HPDE6-E6E7 (cell line): ENCODE measurements around the gene TOX3.

ENCODE experiments used
- DNase-seq: peaks from one replicate; pipeline ENCODE4 v3.0.0; 2011; ENCODE audit warnings: missing footprints; ENCODE audit errors: extremely low spot score

The TOX3 gene

DNA sequence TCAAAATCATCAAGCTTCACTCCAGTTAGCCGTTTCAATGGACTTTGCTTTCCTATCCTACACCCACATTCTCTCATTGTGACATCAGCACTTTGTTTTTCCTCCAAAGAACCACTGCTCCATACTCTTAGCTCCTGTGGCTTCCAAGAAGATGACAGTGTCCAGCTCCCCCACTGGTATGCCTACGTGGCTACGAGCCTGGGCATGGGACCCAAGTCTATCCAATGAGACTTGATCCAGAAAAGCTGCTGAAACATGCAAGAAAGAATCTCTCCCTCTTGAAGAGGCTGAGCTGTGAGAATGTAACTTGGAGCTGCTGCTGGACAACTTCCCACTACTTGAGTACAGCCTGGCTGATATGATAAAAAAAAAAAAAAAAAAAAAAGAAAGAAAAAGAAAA is 9.4 kb downstream of the TOX3 start:
- DNase-seq = no peak

GRCh38 chr16:52535076-52535475 is 11.9 kb downstream of the TOX3 start:
- no peak for DNase-seq

DNA sequence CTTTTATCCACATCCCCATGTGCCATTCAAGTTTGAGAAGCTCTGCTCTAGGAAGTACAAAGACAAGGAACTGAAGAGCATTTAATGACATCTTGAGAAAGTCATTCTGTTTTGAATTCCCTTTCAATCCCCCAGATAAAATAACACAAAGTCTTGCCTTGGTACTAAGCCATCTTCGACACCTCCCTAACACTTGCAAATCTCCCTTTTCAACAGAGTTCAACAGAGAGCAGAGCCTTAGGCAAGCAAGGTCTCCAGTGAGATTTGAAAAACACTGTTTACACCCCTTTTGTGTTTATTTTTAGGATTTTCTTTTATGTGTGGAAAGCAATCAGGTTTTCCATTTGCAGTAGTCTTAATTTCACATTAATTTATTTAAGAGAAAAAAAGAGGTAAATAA is 13.6 kb downstream of the TOX3 start:
- no peak for DNase-seq

GRCh38 chr16:52532384-52532783 is 14.6 kb downstream of the TOX3 start:
- DNase-seq = no peak

DNA sequence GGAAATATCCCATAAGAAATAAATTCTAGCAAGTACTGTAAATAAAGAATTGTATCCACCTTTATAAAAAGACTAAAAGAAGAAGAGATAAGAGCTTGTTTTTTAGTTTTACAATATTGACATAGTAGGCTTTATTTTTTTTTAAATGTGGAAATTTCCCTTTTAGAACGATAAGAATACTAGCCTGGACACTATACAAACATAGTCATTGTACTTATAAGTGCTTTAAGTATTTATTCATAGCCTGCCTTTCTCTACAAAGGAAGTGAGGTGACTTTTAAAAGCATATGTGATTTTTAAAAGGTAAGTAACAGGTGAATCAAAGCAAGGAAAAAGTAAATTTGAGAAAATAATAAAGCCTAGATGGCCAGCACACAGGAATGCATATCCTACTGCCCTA is 17.7 kb downstream of the TOX3 start:
- no peak for DNase-seq

DNA sequence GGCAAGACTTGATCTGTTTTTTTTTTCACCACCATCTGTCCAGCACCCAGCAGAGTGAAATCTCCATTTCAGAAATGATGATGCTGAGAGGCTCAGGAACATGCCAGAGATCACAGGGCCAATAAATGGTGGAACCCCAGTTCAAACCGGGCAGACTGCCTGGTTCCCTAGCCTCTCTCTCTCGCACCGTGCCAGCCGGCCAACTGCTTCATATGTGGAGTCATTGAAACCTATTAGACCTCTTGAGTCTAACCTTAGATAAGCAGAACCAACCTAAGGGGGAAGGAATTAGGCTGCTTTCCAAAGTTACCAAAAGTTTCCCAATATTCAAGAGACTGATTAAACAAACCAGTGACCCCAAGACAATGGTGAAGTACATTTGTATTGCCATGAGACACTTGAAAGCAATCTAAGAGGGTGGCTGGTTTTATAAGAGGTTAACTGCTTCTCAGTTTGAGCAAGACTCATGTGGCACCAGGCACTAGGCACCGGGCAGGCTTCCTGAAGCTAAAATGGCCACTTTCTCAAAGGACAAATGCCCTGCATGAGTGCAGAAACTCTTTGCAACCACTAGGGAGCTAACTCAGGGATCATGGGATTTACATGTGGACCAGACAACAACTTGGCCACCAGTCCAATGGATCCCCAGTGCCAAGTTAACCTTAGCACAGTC is 18.4 kb downstream of the TOX3 start:
- DNase-seq = no peak

GRCh38 chr16:52526830-52527229 is 20.1 kb downstream of the TOX3 start:
- DNase-seq = no peak

DNA sequence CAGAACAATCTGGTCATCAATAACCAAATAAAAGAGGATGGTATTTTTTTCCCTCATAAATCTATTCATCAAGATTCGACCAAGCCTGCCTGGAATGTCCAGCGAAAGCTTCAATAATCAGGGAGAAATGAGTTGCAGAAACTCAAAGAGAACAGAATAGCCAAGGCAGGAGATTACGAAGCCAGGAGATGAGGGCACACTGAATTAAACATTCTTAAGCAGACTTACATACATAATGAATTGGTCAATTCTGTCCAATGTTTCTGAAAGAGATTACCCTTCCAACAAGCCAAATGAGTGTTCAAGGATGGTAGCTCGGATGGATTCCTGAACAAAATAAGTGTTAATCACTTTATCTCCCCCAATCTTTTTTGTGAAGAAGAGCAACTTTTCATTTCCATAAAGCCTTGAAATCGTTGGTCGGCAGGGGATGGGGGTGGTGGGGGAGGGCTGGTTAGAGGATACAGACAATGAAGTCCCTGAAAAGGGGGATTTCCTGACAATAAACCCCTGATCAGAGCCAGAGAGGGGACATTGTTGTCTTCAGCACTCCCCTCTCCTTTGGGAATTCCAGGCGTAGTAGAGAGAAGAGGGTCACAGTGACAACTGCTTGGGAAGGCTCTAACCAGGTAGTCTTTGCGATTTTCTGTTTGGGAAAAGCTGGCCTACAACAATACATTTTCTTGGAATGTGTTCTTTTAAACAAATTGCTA is 20.7 kb downstream of the TOX3 start:
- no peak for DNase-seq

DNA sequence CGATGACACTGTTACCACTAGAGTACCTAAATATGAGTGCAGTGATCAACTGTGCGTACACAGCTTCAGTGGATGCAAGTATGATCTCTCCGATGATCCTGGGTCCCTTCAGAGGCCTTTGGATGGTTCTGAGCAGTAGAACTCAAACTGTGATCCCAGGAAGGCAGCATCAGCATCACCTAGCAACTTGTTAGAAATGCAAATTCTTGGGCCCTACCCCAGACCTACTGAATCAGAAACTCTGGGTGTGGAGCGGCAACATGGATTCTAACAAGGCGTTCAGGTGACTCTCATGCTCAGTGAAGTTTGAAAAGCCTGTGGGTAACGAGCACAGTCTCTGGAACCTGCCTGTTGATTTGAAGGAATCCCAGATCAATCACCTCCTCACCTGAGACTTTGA is 25.4 kb downstream of the TOX3 start:
- DNase-seq = no peak

DNA sequence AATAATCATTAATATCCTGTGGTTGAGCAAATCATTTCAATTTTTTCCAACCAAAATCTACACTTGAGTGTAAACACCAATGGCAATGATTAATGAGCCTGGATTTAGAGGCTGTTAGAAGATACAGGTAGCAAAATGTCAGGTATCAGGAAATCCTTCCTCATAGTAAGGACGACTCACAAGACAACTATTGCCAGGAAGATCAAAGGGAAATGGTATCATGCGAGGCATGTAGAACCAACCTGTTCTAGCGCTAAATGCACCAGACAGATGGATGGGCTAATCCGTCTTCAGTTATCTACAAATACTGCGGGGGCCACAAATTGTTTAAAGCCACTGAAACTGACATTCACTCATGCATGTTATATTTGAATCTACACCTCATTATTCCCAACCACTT is 28.1 kb downstream of the TOX3 start:
- DNase-seq = no peak

DNA sequence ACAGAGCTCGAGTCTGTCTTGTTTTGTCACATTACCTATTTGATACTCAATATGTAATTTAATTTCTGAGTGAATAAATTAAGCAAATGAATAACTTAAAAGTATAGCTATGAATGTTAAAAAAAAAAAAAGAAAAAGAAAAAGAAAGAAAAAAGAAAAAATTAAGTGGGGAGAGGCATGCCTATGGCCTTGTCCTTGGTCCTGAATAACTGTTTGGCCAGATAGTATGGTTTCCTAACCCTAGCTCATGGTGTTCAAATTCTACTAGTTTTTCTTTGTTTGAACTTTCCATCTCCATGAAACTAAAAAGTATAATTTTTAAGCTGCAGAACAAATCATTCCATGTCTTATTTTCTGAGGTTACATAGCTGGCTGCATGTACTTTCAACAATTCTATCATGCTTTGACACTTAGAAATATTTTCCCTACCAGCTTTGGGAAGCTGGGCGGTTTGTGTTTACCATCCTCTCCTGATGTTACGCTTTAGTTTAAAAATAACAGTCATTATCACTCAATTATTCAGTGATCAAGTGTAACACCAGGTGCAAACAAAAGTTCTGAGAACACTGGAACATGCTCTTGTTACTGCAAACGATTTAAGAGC is 31.8 kb downstream of the TOX3 start:
- DNase-seq = no peak

DNA sequence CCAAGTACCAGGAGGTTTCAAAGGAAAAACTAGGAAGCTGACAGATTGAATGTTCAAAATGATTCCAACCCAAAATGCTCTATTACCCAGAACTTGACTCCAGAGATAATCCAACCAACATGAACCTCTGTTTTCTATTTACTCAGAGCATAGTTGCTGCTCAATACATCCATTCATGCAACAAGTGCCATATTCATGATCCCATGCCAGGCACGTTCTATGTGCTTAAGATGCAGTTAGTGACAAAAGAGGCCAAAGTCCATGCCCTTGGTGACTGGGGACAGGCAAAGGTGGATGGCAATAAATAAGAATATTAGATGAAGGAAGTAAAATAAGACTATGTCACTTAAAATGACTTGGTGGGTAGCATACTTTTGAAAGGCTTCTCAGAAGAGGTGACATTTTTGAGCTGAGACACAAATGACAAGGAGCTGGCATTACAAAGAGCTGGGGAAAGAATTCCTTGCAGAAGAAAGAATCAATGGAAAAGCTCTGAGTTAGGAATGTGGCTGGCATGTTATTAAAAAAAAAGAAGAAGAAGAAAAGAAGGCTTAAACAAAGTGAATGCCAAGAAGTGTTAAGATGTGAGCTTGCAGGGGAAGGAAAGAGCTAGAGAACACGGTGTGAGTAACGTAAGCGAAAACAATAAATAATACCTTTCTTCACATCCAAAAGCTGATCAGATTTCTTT is 34.5 kb downstream of the TOX3 start:
- no peak for DNase-seq

GRCh38 chr16:52501746-52502145 is 45.2 kb downstream of the TOX3 start:
- DNase-seq = no peak

GRCh38 chr16:52500963-52501362 is 46.0 kb downstream of the TOX3 start:
- no peak for DNase-seq

DNA sequence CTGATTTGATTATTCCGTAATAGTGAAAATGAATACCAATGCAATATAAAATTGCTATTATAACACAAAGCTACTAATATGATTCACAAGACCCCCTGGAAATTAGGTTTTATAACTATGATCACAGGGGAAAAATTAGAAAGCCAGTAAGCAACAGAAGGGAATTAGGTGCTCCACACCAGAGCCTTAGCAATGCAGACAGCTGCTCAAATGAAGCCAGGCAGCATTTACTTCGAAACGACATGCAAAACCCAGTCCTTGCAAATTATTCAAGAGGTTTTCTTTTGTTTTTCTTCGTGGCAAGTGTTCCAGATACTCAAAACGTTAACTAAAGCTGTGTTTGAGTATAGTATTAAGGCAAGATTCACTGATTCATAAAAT is 47.9 kb downstream of the TOX3 start:
- DNase-seq = no peak

GRCh38 chr16:52498328-52499059 is 48.4 kb downstream of the TOX3 start:
- no peak for DNase-seq

DNA sequence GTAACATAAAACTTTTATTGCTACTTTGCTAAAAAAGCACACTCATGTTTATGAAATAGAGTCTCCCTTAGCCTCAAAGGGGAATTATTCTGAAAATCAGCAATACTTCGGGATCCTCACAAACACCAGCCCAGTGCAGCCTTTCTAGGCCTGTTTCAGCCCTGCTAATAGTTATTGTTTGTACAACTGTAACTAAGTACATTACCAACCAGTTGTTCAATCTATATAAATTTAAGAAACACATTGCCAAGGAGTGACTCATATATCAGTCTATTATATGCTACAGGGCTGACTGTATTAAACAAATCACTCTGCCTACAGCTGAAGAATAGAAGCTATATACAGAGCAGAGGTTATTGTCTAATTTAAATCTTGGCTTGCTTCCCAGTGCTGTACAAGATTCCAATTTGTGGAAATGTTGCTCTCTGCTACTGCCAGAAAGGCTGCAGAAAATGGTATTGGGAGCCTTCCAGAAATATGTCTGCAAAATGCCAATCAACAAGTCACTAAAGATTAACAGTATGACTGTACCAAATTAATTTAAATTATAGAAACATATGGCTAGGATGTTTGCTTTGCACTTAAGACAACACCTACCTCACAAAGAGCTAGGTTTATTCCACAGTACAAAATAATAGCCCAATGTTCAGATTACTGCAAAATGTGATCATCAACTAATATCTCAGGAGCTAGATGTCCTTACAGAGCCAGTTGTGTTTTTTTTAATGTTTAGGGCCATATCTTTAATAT is 49.7 kb downstream of the TOX3 start:
- DNase-seq = no peak

DNA sequence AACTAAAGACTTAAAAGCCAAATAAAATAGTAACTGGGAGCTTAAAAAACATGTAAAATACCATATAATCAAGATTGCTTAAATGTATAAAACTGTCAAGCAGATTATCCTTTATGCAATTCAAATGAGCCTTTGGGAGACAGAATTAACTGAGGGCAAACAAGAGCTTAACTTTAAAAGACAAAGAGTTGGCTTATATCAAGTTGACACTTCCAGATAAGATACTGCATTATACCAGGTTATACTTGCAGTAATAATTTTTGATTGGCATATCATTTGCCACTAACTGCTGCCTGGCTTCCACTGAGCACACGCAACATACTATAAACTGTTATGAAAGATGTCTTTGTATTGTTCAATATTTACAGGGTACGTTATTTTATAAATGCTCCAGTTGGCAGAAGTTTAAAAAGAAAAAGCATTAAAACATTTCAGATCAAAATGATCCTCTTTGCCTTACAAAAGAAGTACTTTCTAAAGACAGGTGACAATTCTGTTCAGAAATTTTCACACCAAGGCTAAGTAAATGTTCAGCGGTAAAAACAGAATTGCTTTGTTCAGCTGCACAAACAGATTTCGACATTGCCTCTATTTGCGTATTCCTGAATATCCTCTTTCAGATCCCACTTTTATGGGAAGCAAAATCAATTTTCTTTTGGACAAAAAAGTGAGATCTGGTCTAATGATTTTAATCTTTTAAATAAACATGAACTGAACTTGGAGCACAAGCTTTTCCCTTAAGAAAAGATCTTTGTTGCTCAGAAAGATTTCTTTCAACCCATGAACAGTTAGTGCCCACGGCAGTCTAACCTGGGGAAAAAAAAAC is 50.7 kb downstream of the TOX3 start:
- DNase-seq = no peak

DNA sequence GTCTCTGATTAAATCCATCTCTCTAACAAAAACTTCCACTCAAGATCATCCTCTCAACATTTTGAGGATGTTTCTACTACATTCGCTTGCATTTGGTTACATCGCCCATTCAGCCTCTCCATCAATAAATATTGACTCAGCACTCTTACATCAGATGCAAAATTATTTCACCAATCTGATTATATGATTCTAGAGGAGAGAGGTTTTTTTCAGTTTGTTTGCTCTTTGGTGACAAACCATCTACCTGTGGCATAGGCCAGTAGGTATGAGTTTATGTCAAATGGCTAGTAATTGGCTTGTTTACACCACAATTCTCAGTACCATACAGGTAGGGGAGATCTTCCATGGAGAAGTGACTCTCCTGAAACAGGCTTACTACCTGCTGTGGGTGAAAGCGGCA is 52.3 kb downstream of the TOX3 start:
- no peak for DNase-seq

DNA sequence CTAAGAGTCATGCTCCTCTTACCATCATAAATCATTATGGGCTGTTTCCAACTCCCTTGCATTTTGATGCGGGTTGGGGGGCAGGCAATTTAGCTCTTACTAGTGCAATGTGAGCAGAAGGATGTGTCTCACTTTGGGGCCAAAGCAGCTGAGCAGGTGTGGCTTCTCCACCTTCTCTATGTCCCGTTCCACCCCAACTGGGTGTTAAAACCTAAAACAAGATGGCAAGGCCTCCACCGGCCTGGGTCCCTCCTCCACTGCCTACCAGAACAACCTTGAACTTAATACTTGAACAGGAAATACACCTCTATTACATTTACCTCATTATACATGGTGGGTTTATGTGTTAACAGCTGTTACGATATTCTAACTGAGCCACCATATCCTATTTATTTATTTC is 52.8 kb downstream of the TOX3 start:
- DNase-seq = no peak
